Heart left ventricle (tissue), 13 donors: Measurements from ENCODE around the gene SCN3B.

Source experiments
- CTCF ChIP-seq, 12 donors: fragments of 200-600 bp; sonication (generic) in 4 of 12; IDR thresholded peaks; one replicate each; pipeline versions ENCODE4 v1.5.0 to v1.8.0; 2018 to 2022; ENCODE audit warnings: antibody characterized with exemption in 12 of 12, mild to moderate bottlenecking in 5 of 12
- POLR2A ChIP-seq, 2 donors: fragments of 450-650 bp; IDR thresholded peaks; one replicate each; pipeline ENCODE4 v1.6.1; 2017; ENCODE audit warnings: antibody characterized with exemption in 2 of 2, mild to moderate bottlenecking in 2 of 2, moderate library complexity in 2 of 2
- donor health status: ischemic (EF 13 %, LVEDD 7.1; RV severe dilation, severe dysfunction).
- donor health status: DM: no; HTN: yes; CAD: no.
- donor health status: DM: no; HTN: no; CAD: no.
- donor health status: ischemic (EF 25% LVEDD 6.9; RV normal size, moderate dysfunction).
- donor health status: ischemic (EF 25% LVEDD 5.7; RV mildly dilated, moderate dysfunction).
- donor health status: ischemic (EF 35%, LVEDD 5.7; RV mildly dilated, moderate dysfunction).
- donor health status: nonischemic (EF 11% LVEDD 7.7; RV severe dilation, severe dysfunction).
- donor health status: DM: yes; HTN: yes; CAD: no.
- donor health status: PGD.
- donor health status: ischemic (EF 29% LVEDD 5.4; RV normal size, mild dysfunction).
- donor health status: nonischemic (EF 23%, LVEDD 6.1; RV moderate dilation, normal function).

- TF ChIP-seq CTCF (IDR thresholded peaks at IDR 0.05) (no peak), POLR2A (IDR thresholded peaks at IDR 0.05) (no peak)
These were observed 1.8 kb downstream of the SCN3B start for GRCh38 chr11:123652599-123652998.
